ENCODE measurements around the gene ANO6.

DNA sequence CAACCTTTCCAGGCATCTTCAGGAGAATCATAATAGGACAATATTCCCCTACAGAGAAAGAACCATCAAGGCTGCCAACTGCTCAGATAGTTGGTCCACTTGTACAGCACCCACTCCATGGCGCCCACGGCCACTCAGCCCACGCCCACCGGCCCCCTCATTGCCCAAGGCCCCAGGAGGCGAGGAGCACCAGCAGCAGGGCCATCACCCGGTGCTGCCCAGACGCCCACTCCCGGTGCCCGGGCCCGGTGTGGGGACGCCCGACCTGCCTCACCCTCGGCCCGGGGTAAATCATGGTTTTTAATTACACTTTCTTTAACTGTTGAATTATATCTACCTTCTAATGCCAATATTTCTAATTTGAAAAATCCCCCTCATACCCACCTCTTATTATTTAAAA is 41.3 kb upstream of the ANO6 start:
- no peak for TF ChIP-seq CTCF (IDR thresholded peaks at IDR 0.05 in 8 of 11, conservative IDR thresholded peaks at IDR 0.05 in 3 of 11)
- TF ChIP-seq POLR2A (IDR thresholded peaks at IDR 0.05), result no peak
